GM12878 (cell line): ENCODE results near the gene SBK2.

Experiments
- BCLAF1 ChIP-seq: fragments of 450-650 bp; IDR thresholded peaks from 2 replicates; pipeline ENCODE4 v1.6.1; 2017; ENCODE audit warnings: antibody characterized with exemption, mild to moderate bottlenecking, moderate library complexity
- CTCF ChIP-seq, 3 experiments: IDR thresholded peaks in 2 of 3; conservative IDR thresholded peaks in 1 of 3; 2 replicates each; pipeline ENCODE4 v1.5.1; 2011; ENCODE audit warnings: low read depth in 3 of 3, low read length in 3 of 3, mild to moderate bottlenecking in 3 of 3, control low read depth in 2 of 3, moderate library complexity in 2 of 3, inconsistent platforms in 1 of 3, mixed read lengths in 1 of 3; ENCODE audit not compliant: control insufficient read depth in 2 of 3, insufficient read depth in 1 of 3; ENCODE audit errors: extremely low read depth in 1 of 3
- FOXM1 ChIP-seq: IDR thresholded peaks from 2 replicates; pipeline ENCODE4 v1.6.1; 2012; ENCODE audit warnings: low read depth, mild to moderate bottlenecking, inconsistent platforms, low read length, moderate library complexity
- POLR2AphosphoS5 ChIP-seq: IDR thresholded peaks from 2 replicates; pipeline ENCODE4 v1.6.1; 2011; ENCODE audit warnings: mild to moderate bottlenecking, low read length, inconsistent platforms

- no peak for TF ChIP-seq BCLAF1
- TF ChIP-seq FOXM1, result no peak
- TF ChIP-seq POLR2AphosphoS5, result no peak
- TF ChIP-seq CTCF (IDR thresholded peaks at IDR 0.05 in 2 of 3, conservative IDR thresholded peaks at IDR 0.05 in 1 of 3; ENCODE audit: control insufficient read depth in 2 of 3, extremely low read depth in 1 of 3, insufficient read depth in 1 of 3, low read depth in 3 of 3, low read length in 3 of 3), result no peak
Measured at GRCh38 chr19:55525289-55526101, 11.4 kb downstream of the SBK2 start.
